Amygdala (tissue), 56 donors: ENCODE measurements around the gene TSR3.

Source experiments
- DNase-seq, 56 donors: peaks; one replicate each; lab custom pipeline; 2025; lab: John Stamatoyannopoulos, UW

Gene TSR3

DNA sequence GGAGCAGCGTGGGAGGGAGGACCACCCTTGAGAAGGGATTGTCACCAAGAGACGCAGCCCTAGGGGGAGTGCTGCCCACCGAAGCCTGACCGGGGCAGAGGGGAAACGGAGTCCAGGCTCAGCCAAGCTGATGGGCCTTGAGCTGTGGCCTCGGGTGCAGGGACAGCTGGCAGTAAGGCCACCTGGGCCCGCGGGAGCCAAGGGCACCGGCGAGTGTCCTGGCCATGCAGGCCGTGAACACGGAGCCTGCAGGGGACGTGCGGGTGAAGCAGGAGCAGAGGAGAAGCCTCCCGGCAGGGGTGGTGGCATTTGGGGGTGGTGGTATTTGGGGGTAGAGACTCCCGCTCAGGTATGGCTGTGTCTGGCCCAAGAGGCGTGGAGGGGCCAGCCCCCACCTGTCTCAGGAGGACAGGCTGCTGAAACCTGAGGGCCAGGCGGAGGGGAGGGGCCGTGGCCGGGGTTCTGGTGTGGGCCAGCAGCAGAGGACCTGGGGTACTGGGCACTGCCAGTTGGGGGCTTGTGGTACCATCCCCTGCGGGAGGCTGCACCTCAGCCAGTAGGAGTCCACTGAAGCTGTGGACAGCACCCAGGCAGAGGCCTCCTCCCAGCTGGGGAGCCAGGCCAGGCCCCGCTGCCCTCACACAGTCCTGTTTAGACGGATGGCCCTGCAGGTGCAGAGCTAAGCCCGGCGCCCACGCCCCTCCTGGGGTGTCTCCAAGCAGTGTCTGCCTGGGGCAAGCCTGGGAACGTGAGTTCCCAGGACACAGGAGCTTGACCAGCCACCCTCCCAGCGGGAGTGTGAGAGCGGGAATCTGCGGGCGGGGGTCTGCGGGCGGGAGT, 4.6 kb upstream of the TSR3 start:
- no peak for DNase-seq

DNA sequence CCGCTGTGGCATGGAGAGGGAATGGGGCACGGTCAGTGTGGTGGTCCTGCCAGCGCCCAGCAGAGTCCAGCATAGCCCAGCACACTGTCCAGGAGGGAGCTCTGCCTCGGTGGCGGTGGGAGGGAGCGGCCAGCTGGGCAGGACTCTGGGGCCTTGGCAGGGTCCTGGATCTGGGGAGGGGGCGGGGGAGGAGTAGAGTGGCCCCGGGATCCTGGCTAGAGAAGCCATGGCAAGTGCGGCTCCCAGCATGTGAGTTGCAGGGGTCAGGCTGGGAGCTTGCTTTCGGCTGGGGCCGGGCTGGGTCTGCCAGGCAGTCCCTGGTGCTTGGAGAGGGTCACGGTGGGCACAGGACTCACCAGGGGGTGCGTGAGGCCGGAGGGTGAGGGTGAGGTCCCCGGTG, 3.9 kb upstream of the TSR3 start:
- DNase-seq: no peak

DNA sequence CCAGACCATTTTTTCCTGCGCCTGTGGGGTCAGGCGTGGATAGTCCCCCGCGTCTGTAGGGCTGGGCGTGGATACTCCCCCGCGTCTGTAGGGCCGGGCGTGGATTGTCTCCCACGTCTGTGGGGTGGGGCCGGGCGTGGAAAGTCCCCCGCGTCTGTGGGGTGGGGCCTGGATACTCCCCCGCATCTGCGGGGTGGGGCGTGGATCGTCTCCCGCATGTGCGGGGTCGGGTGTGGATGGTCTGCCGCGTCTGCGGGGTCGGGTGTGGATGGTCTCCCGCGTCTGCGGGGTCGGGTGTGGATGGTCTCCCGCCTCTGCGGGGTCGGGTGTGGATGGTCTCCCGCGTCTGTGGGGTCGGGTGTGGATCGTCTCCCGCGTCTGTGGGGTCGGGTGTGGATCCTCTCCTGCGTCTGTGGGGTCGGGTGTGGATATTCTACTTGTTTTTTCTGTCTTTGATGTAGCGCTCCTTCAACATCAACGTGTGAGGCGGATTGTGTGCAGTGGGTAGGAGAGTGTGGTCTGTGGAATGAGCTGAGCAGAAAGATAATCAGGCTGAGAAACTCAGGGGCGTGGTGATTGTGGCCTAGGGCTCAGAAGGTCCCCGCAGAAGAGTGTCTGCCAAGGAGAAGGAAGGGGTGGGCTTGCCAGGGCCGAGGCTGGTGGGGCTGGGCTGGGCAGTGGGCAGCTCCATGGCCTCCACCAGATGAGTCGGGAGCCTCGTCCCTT, 3.3 kb upstream of the TSR3 start:
- no peak for DNase-seq

DNA sequence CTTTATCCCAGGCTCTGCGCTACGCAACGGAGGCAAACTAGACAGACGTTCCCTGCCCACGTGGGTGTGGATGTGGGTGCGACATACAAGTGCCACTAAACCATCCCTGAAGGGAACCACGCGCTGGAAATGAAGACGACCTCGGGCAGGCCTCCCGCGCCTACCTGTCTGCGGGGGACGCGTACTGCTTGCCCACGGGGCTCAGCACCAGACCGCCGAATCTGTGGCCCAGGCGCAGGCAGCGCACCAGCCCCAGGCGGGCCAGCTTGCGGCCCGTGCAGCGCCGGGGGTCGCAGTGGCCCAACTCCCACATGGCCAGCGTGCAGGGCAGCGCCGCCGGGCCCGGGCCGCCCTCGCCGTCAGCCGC, 480 bp downstream of the TSR3 start:
- peak in 1 of 56 donors; percentile 24 for DNase-seq

DNA sequence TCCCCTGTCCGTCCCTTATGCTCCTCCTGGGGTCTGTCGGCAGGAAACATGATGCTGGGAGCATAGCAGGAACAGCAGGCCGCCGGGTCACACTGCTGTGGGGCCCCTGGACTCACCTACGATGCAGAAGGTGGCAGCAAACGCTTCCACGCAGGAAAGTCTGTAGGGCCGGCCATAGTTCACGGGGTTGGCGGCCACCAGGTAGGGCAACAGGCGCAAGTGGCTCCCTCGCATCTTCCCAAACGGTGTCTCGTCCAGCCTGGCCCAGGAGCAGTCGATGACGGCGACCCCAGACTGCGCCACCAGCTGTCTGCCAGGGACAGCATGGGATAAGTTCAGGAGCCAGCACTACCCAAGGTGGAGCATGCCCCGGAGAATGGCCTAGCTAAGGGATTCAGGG, 987 bp downstream of the TSR3 start:
- DNase-seq: no peak

DNA sequence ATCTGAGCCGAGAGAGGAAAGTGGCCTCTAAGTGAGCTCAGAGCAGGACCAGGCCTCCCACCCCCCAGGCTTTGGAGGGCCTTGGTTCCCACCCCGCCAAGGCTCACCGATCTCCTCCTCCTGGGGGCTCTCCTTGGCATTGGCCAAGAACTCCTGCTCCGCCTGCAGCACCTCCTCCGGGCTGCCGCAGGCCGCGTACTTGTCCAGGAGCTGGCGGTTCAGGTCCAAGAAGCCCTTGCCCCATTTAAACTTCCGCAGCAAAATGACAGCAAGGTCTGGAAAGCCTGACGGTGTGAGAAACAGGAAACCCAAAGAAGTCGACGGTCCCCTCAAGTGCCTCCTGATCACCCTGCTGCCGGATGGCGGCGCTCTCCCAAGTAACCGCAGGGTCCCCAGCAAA, 1.7 kb downstream of the TSR3 start:
- DNase-seq: no peak

DNA sequence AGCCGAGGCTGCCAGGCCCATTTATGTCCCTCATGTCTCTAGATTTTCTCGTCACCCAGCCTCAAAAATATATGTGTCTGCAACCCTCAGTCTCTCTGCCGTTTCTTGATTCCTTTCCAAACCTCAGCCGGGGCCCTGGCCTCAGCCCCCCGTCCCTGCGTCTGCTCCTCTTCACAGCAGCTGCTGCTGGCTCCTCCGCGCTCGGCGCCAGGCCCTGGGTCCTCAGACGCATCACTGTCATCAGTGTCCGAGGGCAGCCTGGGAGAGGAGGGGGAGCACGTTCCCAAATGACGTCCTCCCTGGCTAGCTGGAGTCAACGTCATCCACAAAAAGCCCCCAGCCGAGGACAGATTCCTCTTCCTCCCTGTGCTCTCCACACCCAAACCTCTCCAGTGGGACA, 2.3 kb downstream of the TSR3 start:
- DNase-seq: no peak

DNA sequence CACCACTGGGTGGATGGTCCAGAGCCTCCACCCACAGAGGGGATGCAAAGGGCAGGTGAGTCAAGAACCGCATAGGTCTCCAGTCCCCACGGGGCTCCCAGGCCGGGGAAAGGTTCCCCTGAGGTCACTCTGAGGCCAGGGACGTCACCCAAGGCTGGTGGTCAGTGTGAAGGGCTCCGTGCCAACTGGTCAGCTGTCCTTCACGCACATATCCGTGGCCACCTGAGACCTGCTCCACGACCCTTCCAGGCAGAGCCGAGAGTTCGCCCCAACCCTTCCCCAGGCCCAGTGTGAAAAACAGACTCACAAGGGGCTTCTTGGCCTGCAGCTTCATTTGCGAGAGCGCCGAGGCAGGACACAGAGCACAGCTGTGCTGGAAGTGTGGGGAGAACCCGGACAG, 2.8 kb downstream of the TSR3 start:
- DNase-seq: no peak

DNA sequence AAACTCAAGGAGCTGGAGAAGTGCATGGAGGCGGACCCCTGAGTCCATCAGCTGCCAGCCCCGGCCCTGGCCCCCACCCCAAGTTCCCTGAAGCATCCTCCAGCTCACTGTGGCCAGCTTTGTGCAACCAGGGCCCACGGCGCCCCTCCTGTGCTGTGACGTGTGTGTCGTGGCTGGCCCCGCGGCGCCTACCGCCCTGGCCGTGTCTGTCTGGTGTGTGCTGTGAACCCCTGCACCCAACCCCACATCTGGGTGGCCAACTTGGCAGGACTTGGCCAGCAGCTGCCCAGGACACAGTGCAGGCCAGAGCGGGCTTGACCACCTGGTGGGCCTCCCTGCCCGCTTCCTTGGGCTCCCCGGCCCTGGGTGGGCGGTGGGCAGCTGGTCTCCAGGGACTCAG, 3.2 kb downstream of the TSR3 start:
- no peak for DNase-seq

DNA sequence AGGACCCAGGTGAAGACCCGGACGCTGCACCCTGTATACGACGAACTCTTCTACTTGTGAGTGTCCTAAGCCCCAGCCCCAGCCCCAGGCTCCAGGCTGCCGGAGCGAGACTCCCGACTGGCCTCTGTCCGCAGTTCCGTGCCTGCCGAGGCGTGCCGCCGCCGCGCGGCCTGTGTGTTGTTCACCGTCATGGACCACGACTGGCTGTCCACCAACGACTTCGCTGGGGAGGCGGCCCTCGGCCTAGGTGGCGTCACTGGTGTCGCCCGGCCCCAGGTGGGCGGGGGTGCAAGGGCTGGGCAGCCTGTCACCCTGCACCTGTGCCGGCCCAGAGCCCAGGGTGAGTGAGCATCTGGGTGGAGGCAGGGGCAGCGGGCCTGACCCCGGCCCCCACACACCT, 3.7 kb downstream of the TSR3 start:
- no peak for DNase-seq

DNA sequence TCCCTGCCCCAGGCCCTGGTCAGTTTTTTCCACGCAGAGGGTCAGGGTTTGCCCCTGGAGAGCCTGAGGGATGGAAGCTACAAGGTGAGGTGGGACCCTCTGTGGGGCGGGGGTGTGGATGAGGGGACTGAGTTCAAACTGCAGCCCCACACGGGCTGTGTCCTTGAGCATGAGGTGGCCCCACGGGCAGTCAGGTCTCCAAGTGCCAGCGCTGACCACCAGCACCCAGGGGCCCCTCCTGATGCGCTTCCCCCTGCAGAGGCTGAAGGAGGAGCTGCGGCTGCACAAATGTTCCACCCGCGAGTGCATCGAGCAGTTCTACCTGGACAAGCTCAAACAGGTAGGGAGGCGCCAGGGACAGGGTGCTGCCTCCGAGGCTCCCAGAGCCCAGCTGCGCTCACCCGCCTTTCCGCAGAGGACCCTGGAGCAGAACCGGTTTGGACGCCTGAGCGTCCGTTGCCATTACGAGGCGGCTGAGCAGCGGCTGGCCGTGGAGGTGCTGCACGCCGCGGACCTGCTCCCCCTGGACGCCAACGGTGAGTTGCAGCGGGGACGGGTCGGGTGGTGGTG, 4.3 kb downstream of the TSR3 start:
- DNase-seq: no peak

DNA sequence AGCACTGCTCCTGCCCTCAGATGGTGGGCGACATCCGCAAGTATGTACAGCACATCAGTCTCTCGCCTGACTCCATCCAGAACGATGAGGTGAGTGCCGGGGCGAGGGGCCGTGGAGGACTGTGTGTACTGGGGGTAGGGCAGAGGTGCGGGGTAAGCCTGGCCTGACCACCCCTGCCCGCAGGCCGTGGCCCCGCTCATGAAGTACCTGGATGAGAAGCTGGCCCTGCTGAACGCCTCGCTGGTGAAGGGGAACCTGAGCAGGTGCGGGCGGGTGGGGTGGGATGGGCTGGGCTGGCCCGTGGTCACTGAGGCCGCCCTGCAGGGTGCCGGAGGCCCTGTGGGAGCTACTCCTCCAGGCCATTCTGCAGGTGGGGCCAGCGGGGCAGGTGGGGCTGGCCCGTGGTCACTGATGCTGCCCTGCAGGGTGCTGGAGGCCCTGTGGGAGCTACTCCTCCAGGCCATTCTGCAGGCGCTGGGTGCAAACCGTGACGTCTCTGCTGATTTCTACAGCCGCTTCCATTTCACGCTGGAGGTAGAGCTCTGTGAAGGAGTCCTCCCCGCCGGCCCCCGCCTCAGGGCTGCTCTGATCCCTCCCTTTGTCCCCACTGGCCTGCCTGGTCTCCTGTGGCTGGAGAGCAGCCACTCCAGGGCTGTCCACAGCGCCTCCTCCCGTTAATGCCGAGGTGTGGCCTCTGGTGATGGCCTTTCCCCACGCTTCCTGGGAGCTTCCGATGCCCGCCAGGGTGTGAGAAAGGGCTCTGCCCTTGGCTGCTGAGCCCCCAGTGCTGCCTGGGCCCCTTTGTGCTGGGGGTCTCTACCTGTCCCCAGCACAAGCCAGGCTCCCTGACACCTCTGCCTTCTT, 5.0 kb downstream of the TSR3 start:
- no peak for DNase-seq

DNA sequence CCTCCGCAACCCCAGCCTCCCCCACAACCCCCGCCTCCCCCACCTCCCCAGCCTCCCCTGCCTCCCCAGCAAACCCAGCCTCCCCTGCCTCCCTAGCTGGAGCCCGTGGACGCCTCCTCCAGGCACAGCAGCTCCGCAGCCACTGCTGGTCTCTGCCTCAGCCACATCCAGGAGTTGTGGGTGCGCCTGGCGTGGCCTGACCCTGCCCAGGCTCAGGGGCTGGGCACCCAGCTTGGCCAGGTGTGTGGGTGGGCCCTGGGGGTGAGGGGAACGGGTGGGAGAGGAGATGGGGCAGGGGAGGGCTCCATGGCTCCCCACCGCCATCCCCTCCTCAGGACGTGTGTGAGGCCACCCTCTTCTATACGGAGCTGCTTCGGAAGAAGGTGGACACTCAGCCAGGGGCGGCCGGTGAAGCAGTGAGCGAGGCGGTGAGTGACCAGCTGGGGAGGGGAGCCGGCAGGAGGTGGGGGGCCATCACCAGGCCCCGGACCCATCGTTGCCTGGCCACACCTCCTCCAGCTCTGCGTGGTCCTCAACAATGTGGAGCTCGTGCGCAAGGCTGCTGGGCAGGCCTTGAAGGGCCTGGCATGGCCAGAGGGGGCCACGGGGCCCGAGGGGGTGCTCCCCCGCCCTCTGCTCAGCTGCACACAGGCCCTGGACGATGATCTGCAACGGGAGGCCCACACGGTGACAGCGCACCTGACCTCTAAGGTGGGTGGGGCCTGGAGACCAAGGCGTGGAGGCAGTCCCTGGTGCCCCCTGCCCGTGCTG, 5.8 kb downstream of the TSR3 start:
- DNase-seq: no peak

DNA sequence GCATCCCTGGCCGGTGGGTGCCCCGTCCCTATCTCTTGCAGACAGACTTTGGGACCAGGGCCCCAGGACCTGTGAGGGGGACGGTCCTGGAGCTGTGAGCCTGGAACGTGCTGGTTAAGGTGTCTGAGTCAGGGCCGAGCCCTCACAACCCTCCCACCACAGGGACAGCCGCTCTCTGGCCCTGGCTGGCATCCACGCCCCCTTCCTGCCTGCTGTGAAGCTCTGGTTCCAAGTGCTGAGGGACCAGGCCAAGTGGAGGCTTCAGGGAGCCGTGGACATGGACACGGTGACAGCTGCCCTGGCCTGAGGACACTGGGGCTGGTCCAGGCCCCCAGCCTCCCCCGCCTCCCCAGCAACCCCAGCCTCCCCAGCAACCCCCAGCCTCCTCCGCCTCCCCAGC, 6.6 kb downstream of the TSR3 start:
- DNase-seq: no peak

DNA sequence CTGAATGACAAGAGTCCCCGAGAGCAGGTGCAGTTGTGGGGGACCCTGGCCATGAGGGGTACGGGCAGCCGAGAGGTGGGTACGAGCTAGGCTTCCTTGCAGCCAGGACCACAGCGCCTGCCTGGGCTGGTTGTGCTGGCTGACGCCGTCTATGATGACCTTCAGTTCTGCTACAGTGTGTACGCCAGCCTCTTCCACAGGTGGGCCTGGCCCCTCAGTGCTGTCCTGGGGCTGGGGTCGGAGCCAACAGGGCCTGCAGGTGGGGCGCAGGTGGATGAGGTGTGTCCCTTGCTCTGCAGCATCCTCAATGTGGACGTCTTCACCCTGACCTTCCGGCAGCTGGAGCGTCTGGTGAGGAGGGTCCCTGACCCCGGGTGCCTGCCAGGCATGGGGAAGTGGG, 7.2 kb downstream of the TSR3 start:
- DNase-seq: no peak

DNA sequence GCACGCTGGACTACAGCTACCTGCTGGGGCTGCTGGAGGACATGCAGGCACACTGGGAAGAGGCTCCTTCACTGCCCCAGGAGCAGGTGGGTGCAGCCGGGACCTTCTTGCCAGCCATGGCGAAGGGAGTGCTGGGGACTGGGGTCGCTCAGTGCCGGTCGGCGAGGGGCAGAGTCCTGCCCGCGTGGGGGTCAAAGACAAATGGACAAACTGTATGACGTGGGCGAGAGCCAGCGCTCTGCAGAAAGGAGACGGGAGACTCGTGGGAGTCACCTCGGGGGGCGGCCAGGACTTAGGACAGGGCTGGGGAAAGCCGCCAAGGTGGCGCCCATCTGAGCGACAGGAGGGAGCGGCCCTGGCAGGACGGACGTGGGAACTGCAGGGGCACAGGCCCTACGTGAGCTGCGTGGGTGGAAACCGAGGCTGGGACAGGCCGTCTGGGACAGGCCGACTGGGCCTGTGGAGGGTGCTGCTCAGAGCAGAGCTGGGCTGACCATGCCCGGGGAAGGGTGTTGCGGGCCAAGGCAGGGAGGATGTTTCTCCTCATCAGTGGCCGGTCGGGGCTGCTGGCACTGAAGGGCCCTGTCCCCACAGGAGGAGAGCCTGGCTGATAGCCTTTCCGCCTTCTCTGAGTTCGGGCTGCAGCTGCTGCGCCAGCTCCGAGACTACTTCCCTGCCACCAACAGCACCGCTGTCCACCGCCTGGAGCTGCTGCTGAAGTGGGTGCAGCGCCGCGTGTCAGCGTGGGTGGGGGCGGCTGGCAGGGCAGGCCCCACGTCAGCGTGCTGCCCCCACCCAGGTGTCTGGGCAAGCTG, 8.0 kb downstream of the TSR3 start:
- no peak for DNase-seq

DNA sequence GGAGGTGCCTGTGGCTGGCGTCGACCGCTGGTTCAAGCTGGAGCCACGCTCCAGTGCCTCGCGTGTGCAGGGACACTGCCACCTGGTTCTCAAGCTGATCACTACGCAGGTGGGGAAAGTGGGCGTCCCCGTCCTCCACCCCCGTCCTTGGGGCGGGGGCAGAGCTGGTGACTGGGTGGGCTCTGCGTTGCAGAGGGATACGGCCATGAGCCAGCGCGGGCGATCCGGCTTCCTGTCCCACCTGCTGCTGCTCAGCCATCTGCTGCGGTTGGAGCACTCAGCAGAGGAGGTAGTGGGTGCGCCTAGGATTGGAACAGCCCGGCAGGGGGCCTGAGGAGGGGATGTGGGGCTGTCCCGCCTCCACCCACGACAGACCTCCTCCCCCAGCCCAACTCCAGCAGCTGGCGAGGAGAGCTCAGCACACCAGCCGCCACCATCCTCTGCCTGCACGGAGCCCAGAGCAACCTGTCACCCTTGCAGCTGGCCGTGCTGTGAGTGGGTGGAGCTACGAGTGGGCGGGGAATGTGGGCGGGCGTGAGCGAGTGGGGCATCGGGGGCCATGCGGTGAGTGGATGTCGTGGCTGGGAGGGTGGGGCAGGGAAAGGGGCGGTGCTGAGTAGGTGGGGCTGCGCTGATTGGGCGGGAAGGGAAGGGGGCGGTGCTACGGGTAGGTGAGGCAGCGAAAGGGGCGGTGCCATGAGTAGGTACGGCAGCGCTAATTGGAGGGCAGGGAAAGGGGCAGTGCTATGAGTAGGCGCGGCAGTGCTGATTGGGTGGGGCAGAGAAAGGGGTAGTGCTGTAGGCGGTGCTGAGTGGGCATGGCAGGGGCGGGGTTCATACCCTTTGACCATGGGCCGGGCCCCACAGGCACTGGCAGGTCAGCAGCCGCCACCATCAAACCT, 8.9 kb downstream of the TSR3 start:
- peak in 55 of 56 donors; percentile 16 to 94 (median 74) for DNase-seq
